Aorta (tissue), 5 donors: ENCODE data around the gene TAC1. TPM values are rescaled to one million over a fixed set of nuclear protein-coding genes. Genes with fewer than 3 reads are reported as not detected.

ENCODE experiments used
- ATAC-seq: fragments of 200-7000 bp; cut with Tn5 transposase; one replicate; pipeline ENCODE4 v1.9.1; 2022; ENCODE audit warnings: moderate library complexity; ENCODE audit not compliant: low FRiP score
- DNase-seq, 2 donors: peaks; one replicate each; pipeline ENCODE4 v3.0.0-alpha.2; 2020
- H3K27ac ChIP-seq, 2 donors: one replicate each; pipeline ENCODE4 v1.5.1; 2013; ENCODE audit warnings: low read length in 2 of 2, mild to moderate bottlenecking in 2 of 2, moderate library complexity in 2 of 2, control low read depth in 1 of 2, inconsistent platforms in 1 of 2, low read depth in 1 of 2
- H3K27me3 ChIP-seq, 2 donors: one replicate each; pipeline ENCODE4 v1.6.1; 2013; ENCODE audit warnings: control low read depth in 1 of 2, low read length in 1 of 2, mild to moderate bottlenecking in 1 of 2, moderate library complexity in 1 of 2; ENCODE audit not compliant: insufficient read depth in 2 of 2, control insufficient read depth in 1 of 2
- H3K36me3 ChIP-seq, 2 donors: one replicate each; pipeline ENCODE4 v1.6.1; 2013; ENCODE audit warnings: control low read depth in 1 of 2, low read length in 1 of 2, mild to moderate bottlenecking in 1 of 2; ENCODE audit not compliant: insufficient read depth in 2 of 2, control insufficient read depth in 1 of 2
- H3K4me1 ChIP-seq, 2 donors: one replicate each; pipeline ENCODE4 v1.6.1; 2013; ENCODE audit warnings: low read length in 2 of 2, control low read depth in 1 of 2, mild to moderate bottlenecking in 1 of 2, moderate library complexity in 1 of 2; ENCODE audit not compliant: insufficient read depth in 2 of 2, control insufficient read depth in 1 of 2
- H3K4me3 ChIP-seq, 2 donors: one replicate each; pipeline ENCODE4 v1.5.1; 2013; ENCODE audit warnings: low read length in 2 of 2, control low read depth in 1 of 2, mild to moderate bottlenecking in 1 of 2
- H3K9me3 ChIP-seq: one replicate; pipeline ENCODE4 v1.6.1; 2013; ENCODE audit warnings: mild to moderate bottlenecking, low read length; ENCODE audit not compliant: control insufficient read depth
- WGBS, 2 donors: extraction: QIAGEN DNeasy Blood & Tissue Kit; methylation state at CpG; one replicate each; pipeline ENCODE4 v1.1.7; 2013; 5-methylcytosine and 5-hydroxymethylcytosine counted together
- intact Hi-C, 2 donors: fragments of 100-400 bp; cut with DNase I; formaldehyde crosslinking; loops; one replicate each; pipeline versions ENCODE4 v1.14.2 to v1.15.0; 2022
- polyA plus RNA-seq, 2 donors: library from polyadenylated mRNA; stranded (reverse); fragments of 200-250 nt; gene quantifications; one replicate each; pipeline ENCODE4 v1.2.3, GENCODE V29; 2013
- total RNA-seq, 2 donors: library from RNA; stranded (reverse); fragmentation: NEBNext Ultra II Directional; extraction: Animal tissue kit (Norgen Biotek cat#: 25700); gene quantifications; one replicate each; pipeline ENCODE4 v1.2.1, GENCODE V29; 2021
- donor health status: healthy with polysubstance abuse.
- donor health status: Bipolar disorder and iron deficiency.
- donor health status: DM: no; HTN: no; CAD: no.
- donor health status: DM: no; HTN: no; CAD: no.
- donor health status: DM: yes; HTN: yes; CAD: no.

The TAC1 gene
- total and polyA plus RNA-seq, 4 donors: 1.0 to 1.2 TPM; not detected in 2

DNA sequence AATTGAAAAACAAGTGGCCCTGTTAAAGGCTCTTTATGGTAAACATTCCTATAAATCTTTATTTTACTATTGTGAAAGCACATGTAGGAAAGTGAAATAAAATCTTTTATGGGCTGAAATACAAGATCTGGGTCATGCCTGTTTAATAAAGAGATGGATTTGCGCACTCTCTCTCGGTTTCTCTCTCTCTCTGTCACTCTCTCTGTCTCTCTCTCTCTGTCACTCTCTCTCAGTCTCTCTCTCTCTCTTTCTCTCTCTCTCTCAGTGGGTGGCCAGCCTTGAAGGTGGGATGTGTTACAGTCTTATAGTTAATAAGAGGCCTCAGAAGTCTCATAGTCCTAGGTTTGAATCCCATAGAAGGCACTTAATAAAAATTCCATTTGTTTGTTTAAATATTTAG, 2.4 kb downstream of the TAC1 start:
- H3K27me3 ChIP-seq: no peaks in the 10 kb centered on the region
- no peaks in the 10 kb centered on the region for H3K36me3 ChIP-seq
- DNase-seq (no peak), ATAC-seq (no peak)
- intact Hi-C loops: no loop called here
- no peak overlapping the region for H3K4me3 ChIP-seq
- no peak overlapping the region for H3K27ac ChIP-seq
- no peaks in the 10 kb centered on the region for H3K4me1 ChIP-seq
- H3K9me3 ChIP-seq: no peaks in the 10 kb centered on the region
- 45 to 47% methylated on average over 2 of the region's 2 CpGs for WGBS, 2 donors

- Histone ChIP-seq H3K36me3 (no peaks in the 10 kb centered on the region), H3K4me3 (no peak overlapping the region), H3K4me1 (no peaks in the 10 kb centered on the region), H3K9me3 (no peaks in the 10 kb centered on the region), H3K27ac (no peak overlapping the region), H3K27me3 (no peaks in the 10 kb centered on the region)
- DNase-seq (no peak), ATAC-seq (no peak)
- intact Hi-C loops: no loop called here
- WGBS, 2 donors: 73 to 76% methylated on average over 3 of the region's 3 CpGs
These were observed 3.2 kb downstream of the TAC1 start for GRCh38 chr7:97735075-97735474.

GRCh38 chr7:97748482-97748881, 16.6 kb downstream of the TAC1 start:
- H3K36me3 ChIP-seq: no peaks in the 10 kb centered on the region
- ATAC-seq: no peak
- H3K27ac ChIP-seq: no peak overlapping the region
- H3K4me1 ChIP-seq: no peaks in the 10 kb centered on the region
- intact Hi-C loops: no loop called here
- H3K9me3 ChIP-seq: peaks cover 2% of the 10 kb centered on the region
- H3K4me3 ChIP-seq: no peak overlapping the region
- H3K27me3 ChIP-seq: no peaks in the 10 kb centered on the region
- DNase-seq: no peak

DNA sequence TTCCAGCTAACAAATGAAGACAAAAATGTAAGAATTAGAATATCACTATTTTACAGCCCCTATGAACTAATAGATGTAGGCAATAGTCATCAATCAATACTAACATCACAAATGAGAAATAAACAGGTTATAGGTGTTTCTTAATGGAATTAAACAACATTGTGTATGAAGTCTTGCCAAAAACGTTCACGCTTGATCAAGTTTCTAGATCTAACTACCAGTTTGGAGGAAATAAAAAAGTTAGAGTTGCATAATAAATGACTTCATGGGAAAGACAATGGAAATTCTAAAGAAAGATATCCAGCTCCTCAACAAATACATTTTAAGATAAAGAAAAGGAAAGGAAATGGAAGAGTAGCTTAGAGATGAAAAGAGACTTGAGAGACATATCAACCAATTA, 19.7 kb downstream of the TAC1 start:
- no peak overlapping the region for H3K4me3 ChIP-seq
- H3K4me1 ChIP-seq: no peaks in the 10 kb centered on the region
- H3K9me3 ChIP-seq: peaks cover 2% of the 10 kb centered on the region
- DNase-seq: no peak
- no peaks in the 10 kb centered on the region for H3K36me3 ChIP-seq
- no peak overlapping the region for H3K27ac ChIP-seq
- intact Hi-C loops: no loop called here
- H3K27me3 ChIP-seq: no peaks in the 10 kb centered on the region
- 70 to 75% methylated on average over 2 of the region's 2 CpGs for WGBS, 2 donors
- ATAC-seq: no peak

DNA sequence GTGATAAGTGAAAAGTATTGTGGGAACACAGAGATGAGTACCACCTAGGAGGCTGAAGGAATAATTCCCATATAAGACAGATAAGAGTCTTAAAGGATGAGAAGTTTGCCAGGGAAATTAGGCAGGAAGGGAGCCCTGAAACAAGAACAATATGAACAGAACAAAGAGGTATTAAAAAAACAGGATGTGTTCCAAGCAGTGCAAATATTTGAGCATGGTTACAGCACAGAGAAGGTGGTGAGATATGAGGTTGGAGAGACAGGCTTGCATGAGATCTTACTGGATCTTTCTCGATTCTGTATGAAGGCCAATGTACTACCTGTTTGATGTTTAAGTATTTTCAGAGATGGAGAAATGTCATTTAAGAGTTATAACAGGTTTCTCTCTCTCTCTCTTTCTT, 20.3 kb downstream of the TAC1 start:
- peaks cover 2% of the 10 kb centered on the region for H3K9me3 ChIP-seq
- intact Hi-C loops: no loop called here

GRCh38 chr7:97757824-97758223, 25.9 kb downstream of the TAC1 start:
- no peaks in the 10 kb centered on the region for H3K4me1 ChIP-seq
- intact Hi-C loops: no loop called here
- H3K27me3 ChIP-seq: no peaks in the 10 kb centered on the region
- no peaks in the 10 kb centered on the region for H3K36me3 ChIP-seq
- no peak overlapping the region for H3K4me3 ChIP-seq
- 62 to 66% methylated on average over 2 of the region's 2 CpGs for WGBS, 2 donors
- ATAC-seq: no peak
- H3K27ac ChIP-seq: no peak overlapping the region
- H3K9me3 ChIP-seq: peaks cover 4% of the 10 kb centered on the region
- no peak for DNase-seq

More for the DNA sequence above, 20.3 kb downstream of the TAC1 start:
- H3K4me1 ChIP-seq: no peaks in the 10 kb centered on the region
- no peak overlapping the region for H3K4me3 ChIP-seq
- no peaks in the 10 kb centered on the region for H3K27me3 ChIP-seq
- 59 to 65% methylated on average over 1 of the region's 1 CpG for WGBS, 2 donors
- DNase-seq: no peak
- no peak overlapping the region for H3K27ac ChIP-seq
- H3K36me3 ChIP-seq: no peaks in the 10 kb centered on the region
- ATAC-seq: no peak

GRCh38 chr7:97770850-97771249, 39.0 kb downstream of the TAC1 start:
- H3K4me1 ChIP-seq: no peaks in the 10 kb centered on the region
- 62 to 72% methylated on average over 5 of the region's 5 CpGs for WGBS, 2 donors
- no peaks in the 10 kb centered on the region for H3K36me3 ChIP-seq
- no peaks in the 10 kb centered on the region for H3K9me3 ChIP-seq
- ATAC-seq (no peak), DNase-seq (no peak)
- H3K4me3 ChIP-seq: no peak overlapping the region
- intact Hi-C loops: no loop called here
- no peak overlapping the region for H3K27ac ChIP-seq
- no peaks in the 10 kb centered on the region for H3K27me3 ChIP-seq

DNA sequence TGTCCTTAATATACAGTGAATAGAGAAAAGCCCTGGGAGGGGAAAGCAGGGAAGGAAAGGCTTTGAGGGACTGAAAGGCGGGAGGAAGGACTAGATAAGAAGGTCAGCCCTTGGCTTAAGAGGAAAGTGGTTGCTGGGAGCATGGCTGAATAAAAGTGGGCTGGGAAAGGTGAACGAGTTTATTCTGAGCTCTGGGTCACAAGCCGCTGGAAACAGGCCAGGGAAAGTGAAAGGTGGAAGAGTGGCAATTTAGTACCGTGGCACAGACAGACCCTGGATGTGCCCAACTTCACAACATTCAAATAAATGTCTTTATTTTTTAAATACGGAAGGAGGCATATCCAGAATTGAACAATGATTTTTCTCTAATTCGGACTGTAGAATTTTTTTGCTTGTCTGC, 39.7 kb downstream of the TAC1 start:
- DNase-seq (no peak), ATAC-seq (no peak)
- WGBS, 2 donors: 68 to 81% methylated on average over 6 of the region's 6 CpGs
- no peaks in the 10 kb centered on the region for H3K27me3 ChIP-seq
- H3K27ac ChIP-seq: no peak overlapping the region
- H3K36me3 ChIP-seq: no peaks in the 10 kb centered on the region
- intact Hi-C loops: no loop called here
- H3K4me3 ChIP-seq: no peak overlapping the region
- no peaks in the 10 kb centered on the region for H3K9me3 ChIP-seq
- no peaks in the 10 kb centered on the region for H3K4me1 ChIP-seq

DNA sequence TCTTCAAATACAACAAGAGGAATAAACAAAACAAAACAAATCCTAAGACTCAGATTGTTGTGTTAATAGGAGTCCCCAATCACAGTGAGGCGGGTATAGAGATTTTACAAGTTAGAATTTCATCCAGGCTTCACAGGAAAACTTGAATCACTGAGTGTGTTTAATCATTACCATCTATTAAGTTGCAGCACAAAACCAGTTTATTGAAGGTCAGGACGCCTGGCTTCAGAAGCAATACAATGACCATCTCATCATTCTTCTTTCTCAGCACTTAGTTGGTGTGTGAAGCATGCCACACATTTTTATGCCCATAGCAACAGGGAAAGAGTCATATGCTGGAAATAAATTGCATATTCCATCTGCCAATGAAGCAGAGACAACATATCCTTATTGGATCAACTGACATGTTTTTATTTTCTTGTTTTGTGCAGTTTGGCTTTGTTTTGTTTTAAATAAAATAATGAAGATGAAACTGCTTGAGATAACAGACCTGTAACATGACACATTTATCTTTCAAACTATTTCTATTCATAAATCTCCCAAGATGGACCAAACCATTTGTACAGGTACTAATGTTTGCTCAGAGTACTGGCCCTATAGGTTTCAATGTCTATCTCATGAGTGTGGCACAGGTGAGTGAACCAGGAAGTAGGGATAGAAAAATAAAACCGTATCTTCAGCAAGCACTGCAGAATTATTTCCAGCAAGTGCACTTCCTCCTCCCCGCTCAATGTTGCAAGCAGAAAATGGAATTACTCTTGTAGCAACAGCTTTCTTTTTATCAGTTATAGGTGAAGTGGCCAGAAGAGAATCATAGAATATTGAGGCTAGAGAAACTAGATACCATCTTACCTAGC, 40.4 kb downstream of the TAC1 start:
- Histone ChIP-seq H3K27ac (no peak overlapping the region), H3K4me3 (no peak overlapping the region), H3K27me3 (no peaks in the 10 kb centered on the region), H3K4me1 (no peaks in the 10 kb centered on the region), H3K9me3 (no peaks in the 10 kb centered on the region), H3K36me3 (no peaks in the 10 kb centered on the region)
- no peak for ATAC-seq
- intact Hi-C loops: no loop called here
- no peak for DNase-seq
- 63 to 65% methylated on average over 4 of the region's 4 CpGs for WGBS, 2 donors
